ENCODE data around the gene CMPK2.
A peak's percentile ranks its signal among the peaks of the same experiment; 100 is the strongest.

Gene CMPK2

GRCh38 chr2:6826081-6826913 is 39.4 kb downstream of the CMPK2 start:
- peak; percentile 75 for DNase-seq (ENCODE audit: low read depth)
- no peak overlapping the region for H3K4me3 ChIP-seq (ENCODE audit: low read depth, low read length)
- TF ChIP-seq CTCF (IDR thresholded peaks at IDR 0.05; ENCODE audit: insufficient read depth, low read depth, low read length, missing control alignments), result peak; percentile 71

GRCh38 chr2:6824962-6825361 is 40.7 kb downstream of the CMPK2 start:
- no peak for TF ChIP-seq CTCF (IDR thresholded peaks at IDR 0.05; ENCODE audit: insufficient read depth, low read depth, low read length, missing control alignments)
- DNase-seq (ENCODE audit: low read depth), result no peak
- no peak overlapping the region for H3K4me3 ChIP-seq (ENCODE audit: low read depth, low read length)

- DNase-seq (ENCODE audit: low read depth), result no peak
- no peak overlapping the region for H3K4me3 ChIP-seq (ENCODE audit: low read depth, low read length)
- TF ChIP-seq CTCF (IDR thresholded peaks at IDR 0.05; ENCODE audit: insufficient read depth, low read depth, low read length, missing control alignments), result no peak
These were observed 42.6 kb downstream of the CMPK2 start for GRCh38 chr2:6823111-6823510.

- no peak for DNase-seq (ENCODE audit: low read depth)
- TF ChIP-seq CTCF (IDR thresholded peaks at IDR 0.05; ENCODE audit: insufficient read depth, low read depth, low read length, missing control alignments), result no peak
- H3K4me3 ChIP-seq (ENCODE audit: low read depth, low read length), result no peak overlapping the region
These were observed 43.3 kb downstream of the CMPK2 start for GRCh38 chr2:6822406-6822805.

- H3K4me3 ChIP-seq (ENCODE audit: low read depth, low read length), result no peak overlapping the region
- no peak for DNase-seq (ENCODE audit: low read depth)
- TF ChIP-seq CTCF (IDR thresholded peaks at IDR 0.05; ENCODE audit: insufficient read depth, low read depth, low read length, missing control alignments), result no peak
These were observed 44.7 kb downstream of the CMPK2 start for GRCh38 chr2:6820903-6821584.

- no peak for TF ChIP-seq CTCF (IDR thresholded peaks at IDR 0.05; ENCODE audit: insufficient read depth, low read depth, low read length, missing control alignments)
- no peak for DNase-seq (ENCODE audit: low read depth)
- H3K4me3 ChIP-seq (ENCODE audit: low read depth, low read length), result no peak overlapping the region
These were observed 45.5 kb downstream of the CMPK2 start for GRCh38 chr2:6820236-6820635.

All from GM12865 (cell line).